Measurements from ENCODE around the gene FSCN2. TPM values are rescaled to one million over a fixed set of nuclear protein-coding genes. Genes with fewer than 3 reads are reported as not detected.

Gene FSCN2
- total RNA-seq, 1 experiment from 2014 or later = 1.6 TPM

DNA sequence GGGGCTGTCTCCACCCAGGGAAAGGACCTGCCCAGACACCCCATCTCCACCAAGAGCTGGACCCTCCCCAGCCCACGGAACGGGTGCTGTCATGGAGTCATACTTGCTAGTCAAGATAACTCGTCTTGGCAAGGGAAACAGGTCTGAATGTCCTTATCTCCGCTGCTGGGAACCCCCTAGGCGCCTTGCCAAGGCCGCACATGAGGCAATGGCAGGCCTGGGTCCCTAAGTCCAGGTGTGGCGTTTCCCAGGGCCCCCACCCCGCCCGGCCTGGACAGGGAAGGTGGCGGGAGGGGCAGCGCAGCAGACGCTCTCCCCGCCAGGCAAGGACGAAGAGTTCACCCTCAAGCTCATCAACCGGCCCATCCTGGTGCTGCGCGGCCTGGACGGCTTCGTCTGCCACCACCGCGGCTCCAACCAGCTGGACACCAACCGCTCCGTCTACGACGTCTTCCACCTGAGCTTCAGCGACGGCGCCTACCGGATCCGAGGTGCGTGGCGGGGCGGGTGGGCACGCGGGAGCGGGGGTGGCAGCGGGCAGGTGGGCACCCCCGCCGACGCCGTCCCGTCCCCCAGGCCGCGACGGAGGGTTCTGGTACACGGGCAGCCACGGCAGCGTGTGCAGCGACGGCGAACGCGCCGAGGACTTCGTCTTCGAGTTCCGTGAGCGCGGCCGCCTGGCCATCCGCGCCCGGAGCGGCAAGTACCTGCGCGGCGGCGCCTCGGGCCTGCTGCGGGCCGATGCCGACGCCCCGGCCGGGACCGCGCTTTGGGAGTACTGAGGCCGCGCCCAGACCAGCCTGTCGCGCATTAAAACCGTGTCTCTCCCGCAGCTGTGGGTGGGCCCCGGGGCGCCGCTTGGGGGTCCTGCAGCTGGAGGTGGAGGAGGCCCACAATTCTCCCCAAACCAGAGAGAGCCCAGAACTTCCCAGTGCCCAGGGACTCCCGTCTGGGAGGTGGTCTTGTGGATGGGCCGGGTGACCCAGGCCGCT is 8.4 kb downstream of the FSCN2 start:
- Histone ChIP-seq H3K27ac (ENCODE audit: insufficient read length, low read depth, low read length) (no peak overlapping the region), H3K79me1 (ENCODE audit: insufficient read depth, low read depth, low read length, poor library complexity, severe bottlenecking) (no peaks in the 10 kb centered on the region), H3K9me3 (ENCODE audit: control insufficient read depth, low read depth, low read length) (no peaks in the 10 kb centered on the region), H2AK5ac (ENCODE audit: insufficient read length, low read length) (no peak overlapping the region), H4K8ac (replicated peaks; ENCODE audit: insufficient read length, low read depth, low read length) (no peak overlapping the region), H2BK5ac (ENCODE audit: insufficient read length, low read length) (no peak overlapping the region), H3K79me2 (ENCODE audit: insufficient read depth, low read length) (no peaks in the 10 kb centered on the region), H3K4me1 (ENCODE audit: insufficient read depth, low read length) (no peaks in the 10 kb centered on the region), H3K9ac (ENCODE audit: extremely low read depth, insufficient read length, low read length) (no peak overlapping the region), H2BK12ac (ENCODE audit: insufficient read length, low read depth, low read length) (no peak overlapping the region), H2BK20ac (ENCODE audit: low read depth, low read length, poor library complexity, severe bottlenecking) (no peak overlapping the region), H3K23ac (ENCODE audit: insufficient read length, low read depth, low read length) (no peak overlapping the region), H2BK120ac (ENCODE audit: low read depth, low read length, poor library complexity, severe bottlenecking) (no peak overlapping the region), H3K56ac (ENCODE audit: insufficient read length, low read depth, low read length) (no peak overlapping the region), H3K4ac (ENCODE audit: low read depth, low read length) (no peak overlapping the region), H2AFZ (ENCODE audit: low read length) (no peak overlapping the region), H4K5ac (ENCODE audit: insufficient read length, low read depth, low read length) (no peak overlapping the region), H3K14ac (ENCODE audit: insufficient read depth, low read length) (no peak overlapping the region), H3K4me2 (ENCODE audit: insufficient read depth, insufficient read length, low read length) (peak overlapping the region; percentile 17), H4K91ac (ENCODE audit: insufficient read length, low read depth, low read length) (no peak overlapping the region), H3K18ac (ENCODE audit: insufficient read length, low read depth, low read length) (no peak overlapping the region), H3T11ph (ENCODE audit: low read length) (no peak overlapping the region), H3K27me3 (ENCODE audit: insufficient read depth, low read length) (peaks cover 7% of the 10 kb centered on the region; the same call in 1 of the 2 replicates), H4K20me1 (ENCODE audit: control insufficient read depth, insufficient read depth, insufficient read length) (peaks cover 7% of the 10 kb centered on the region), H3K23me2 (ENCODE audit: insufficient read length, low read depth, low read length, poor library complexity, severe bottlenecking) (peaks cover 5% of the 10 kb centered on the region), H2BK15ac (ENCODE audit: low read depth, low read length) (no peak overlapping the region)
- Mint-ChIP-seq H3K36me3 (ENCODE audit: insufficient read depth in 1 of 3, low read depth in 3 of 3) (peaks cover 3 to 11% (median 8%) of the 10 kb centered on the region in 3 experiments; a peak in 4 of 7 replicates), H3K9me3 (no peaks in the 10 kb centered on the region; a peak in 1 of 5 replicates), H3K4me1 (0 out of 4 replicates have a peak, but pooled peaks cover 5 to 7% of the 10 kb centered on the region in 2 experiments), H3K4me3 (no peak overlapping the region; a peak in 1 of 5 replicates), H3K27me3 (ENCODE audit: low read depth) (peaks cover 27% of the 10 kb centered on the region), H3K27ac (no peak overlapping the region)
- no peak for DNase-seq
- no CpG with 5 or more reads among the region's 89 CpGs for WGBS (ENCODE audit: extremely low coverage, insufficient read length, low lambda C conversion rate)
- TF ChIP-seq, protein P1, sequence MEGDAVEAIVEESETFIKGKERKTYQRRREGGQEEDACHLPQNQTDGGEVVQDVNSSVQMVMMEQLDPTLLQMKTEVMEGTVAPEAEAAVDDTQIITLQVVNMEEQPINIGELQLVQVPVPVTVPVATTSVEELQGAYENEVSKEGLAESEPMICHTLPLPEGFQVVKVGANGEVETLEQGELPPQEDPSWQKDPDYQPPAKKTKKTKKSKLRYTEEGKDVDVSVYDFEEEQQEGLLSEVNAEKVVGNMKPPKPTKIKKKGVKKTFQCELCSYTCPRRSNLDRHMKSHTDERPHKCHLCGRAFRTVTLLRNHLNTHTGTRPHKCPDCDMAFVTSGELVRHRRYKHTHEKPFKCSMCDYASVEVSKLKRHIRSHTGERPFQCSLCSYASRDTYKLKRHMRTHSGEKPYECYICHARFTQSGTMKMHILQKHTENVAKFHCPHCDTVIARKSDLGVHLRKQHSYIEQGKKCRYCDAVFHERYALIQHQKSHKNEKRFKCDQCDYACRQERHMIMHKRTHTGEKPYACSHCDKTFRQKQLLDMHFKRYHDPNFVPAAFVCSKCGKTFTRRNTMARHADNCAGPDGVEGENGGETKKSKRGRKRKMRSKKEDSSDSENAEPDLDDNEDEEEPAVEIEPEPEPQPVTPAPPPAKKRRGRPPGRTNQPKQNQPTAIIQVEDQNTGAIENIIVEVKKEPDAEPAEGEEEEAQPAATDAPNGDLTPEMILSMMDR (conservative IDR thresholded peaks at IDR 0.05) = no peak
